Fibroblast of villous mesenchyme (primary cell): Measurements from ENCODE around the gene GZMA. TPM values are rescaled to one million over a fixed set of nuclear protein-coding genes. Genes with fewer than 3 reads are reported as not detected.

ENCODE experiments used
- DNase-seq: peaks from one replicate; pipeline ENCODE4 v3.0.0-alpha.2; 2010; ENCODE audit warnings: low read depth
- H3K4me3 ChIP-seq: 2 replicates; pipeline ENCODE4 v1.5.1; 2011; ENCODE audit warnings: low read depth, mild to moderate bottlenecking, low read length
- total RNA-seq: library from RNA; depleted of rRNA; stranded (reverse); fragments of >200 nt; gene quantifications from 2 replicates; pipeline ENCODE4 v1.2.3, GENCODE V29; 2012
- TF ChIP-seq, protein P1 (sequence below): IDR thresholded peaks from 2 replicates; pipeline ENCODE4 v1.5.1; 2012; ENCODE audit warnings: low read depth, mild to moderate bottlenecking, low read length; ENCODE audit not compliant: insufficient read depth

GZMA gene
- not detected in 2 replicates for total RNA-seq

DNA sequence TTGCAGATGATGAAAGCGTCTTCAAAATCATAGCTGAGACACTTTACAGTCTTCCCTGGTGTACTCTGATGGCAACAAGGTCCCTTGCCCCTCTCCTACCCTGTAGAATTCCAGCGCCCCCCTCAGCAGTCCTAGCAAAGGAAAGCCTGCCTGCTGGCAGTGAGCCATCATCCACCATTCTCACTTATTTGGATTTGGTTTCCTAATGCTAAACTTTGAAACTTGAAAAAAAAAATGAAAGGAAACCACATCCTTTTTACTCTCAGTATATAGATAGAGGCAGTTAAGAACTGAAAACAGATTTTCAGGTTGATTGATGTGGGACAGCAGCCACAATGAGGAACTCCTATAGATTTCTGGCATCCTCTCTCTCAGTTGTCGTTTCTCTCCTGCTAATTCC is at the start of gene GZMA:
Gene GZMA, plus strand, starts transcription at position 299 of the 400 bp plus-strand sequence. Its CDS starts 37 bp downstream, at position 336.
- DNase-seq, result no peak
- TF ChIP-seq, protein P1, sequence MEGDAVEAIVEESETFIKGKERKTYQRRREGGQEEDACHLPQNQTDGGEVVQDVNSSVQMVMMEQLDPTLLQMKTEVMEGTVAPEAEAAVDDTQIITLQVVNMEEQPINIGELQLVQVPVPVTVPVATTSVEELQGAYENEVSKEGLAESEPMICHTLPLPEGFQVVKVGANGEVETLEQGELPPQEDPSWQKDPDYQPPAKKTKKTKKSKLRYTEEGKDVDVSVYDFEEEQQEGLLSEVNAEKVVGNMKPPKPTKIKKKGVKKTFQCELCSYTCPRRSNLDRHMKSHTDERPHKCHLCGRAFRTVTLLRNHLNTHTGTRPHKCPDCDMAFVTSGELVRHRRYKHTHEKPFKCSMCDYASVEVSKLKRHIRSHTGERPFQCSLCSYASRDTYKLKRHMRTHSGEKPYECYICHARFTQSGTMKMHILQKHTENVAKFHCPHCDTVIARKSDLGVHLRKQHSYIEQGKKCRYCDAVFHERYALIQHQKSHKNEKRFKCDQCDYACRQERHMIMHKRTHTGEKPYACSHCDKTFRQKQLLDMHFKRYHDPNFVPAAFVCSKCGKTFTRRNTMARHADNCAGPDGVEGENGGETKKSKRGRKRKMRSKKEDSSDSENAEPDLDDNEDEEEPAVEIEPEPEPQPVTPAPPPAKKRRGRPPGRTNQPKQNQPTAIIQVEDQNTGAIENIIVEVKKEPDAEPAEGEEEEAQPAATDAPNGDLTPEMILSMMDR, result no peak
- no peak within 1 kb of the TSS for H3K4me3 ChIP-seq

DNA sequence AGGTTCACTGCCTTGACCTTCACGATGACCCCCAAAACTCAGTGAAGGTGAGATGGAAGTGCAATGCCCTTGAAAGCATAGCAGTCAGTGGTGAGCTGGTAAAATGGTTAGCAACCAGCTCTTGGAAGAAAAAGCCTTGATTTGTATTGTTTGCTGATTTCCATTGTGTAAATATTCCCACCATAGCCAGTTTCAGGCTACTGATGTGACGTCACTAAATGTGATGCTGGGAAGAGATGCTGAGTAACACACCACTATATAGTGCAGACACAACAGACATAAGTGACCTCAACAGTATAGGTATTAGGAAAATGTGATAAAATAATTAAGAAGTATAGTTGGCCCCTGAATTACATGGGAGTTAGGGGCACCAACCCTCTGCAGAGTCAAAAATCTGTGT is 47.3 kb upstream of the GZMA start:
- TF ChIP-seq, protein P1, result no peak
- no peak overlapping the region for H3K4me3 ChIP-seq
- no peak for DNase-seq

DNA sequence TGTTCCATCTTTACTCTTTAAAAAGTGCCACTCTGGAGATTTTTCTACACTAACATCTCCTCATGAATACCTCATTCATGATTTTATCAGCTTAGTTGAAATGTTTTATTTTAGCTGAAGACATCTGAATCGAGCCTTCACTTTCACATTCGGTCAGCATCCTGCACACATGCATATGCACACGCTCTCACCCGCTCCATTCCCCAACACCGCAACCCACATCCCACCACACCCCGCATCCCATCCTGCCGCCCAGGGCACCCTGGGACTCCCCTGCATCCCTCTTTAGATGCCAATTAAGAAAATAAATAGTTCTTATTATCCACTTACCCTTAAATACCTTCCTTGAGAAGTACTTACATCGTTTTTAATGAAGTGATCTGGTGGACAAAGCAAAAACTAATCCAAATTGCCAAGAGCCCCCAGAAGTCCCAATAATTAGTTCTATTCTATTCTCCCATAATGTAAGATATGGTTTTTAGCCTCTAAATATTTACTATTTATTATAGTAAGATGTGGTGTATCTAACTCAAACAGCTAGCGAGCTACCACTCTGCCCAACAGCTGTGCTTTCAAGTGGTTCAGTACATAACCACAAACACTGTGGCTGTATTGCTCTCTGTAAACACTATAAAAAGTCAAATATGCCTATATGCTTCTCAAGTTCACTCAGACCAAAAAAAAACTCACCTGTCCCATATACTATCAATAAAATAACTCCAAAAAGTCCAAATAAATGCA is 40.2 kb upstream of the GZMA start:
- TF ChIP-seq, protein P1, result no peak
- no peak for DNase-seq
- no peak overlapping the region for H3K4me3 ChIP-seq

DNA sequence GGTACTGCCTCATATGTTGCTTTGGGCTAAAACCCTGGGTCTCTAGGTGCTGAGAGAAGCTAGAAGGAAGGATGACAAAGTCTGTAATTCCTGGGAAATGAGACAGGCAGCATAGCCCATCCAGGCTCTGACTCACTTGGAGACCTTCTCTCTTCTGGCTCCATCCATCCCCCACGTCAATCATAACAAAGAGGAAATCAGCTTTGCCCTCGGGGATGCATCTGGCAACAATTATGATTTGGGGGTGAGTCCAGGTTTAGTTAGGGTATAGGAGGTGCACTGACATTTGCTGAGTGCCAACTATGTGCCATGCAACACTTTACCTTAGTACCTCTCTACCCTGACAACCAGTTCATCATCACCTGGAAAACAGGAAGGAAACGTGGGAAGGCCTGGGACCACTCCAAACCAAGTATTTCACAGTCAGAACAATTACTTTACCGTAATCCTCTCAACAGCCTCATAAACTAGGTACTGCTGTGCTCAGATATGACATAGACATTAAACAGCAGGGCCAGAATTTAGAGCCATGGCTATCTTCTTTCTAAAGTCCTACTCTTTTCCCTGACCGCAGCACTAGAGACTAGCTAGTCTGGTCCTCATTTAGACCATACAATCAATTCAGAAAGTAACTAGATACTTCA is 39.1 kb upstream of the GZMA start:
- no peak overlapping the region for H3K4me3 ChIP-seq
- TF ChIP-seq, protein P1, result no peak
- DNase-seq, result no peak

DNA sequence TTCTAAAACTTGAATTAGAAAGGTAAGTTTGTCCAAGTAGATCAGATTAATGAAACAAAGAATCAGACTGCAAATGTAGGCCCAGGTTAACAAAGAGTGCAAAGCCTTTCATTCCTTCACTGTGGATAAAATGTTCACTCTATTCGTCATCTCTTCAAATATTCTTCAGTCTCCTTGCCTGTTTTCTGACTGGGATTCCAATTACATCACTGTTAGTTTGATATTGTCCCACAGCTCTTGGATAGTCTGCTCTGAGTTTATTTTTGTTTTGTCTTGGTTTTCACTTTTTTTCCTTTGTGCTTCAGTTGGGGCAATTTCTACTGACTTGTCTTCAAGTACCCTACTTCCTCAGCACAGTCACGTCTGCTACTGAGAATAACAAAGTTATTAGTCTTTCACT is 38.5 kb upstream of the GZMA start:
- H3K4me3 ChIP-seq, result no peak overlapping the region
- DNase-seq, result no peak
- TF ChIP-seq, protein P1, result no peak

DNA sequence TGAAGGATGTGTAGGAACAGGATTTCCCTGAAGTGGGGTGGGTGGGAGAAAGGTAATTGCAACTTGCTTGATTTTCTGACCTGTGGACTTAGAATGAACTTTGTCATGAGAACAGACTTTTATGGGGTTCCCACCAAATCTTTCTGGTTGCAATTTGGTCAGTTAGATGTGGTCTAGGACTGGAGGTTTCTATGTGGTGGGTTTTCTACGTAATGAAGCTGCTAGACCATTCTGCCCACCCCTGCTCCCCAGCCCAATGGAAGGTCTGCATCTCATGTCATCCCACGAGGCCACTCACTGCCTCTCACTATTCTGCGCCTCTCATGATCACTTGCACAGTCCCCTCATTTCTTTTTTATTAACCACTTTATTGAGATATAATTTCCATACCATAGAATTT is 37.9 kb upstream of the GZMA start:
- no peak for DNase-seq
- TF ChIP-seq, protein P1, result no peak

More for the DNA sequence above, 37.9 kb upstream of the GZMA start:
- no peak overlapping the region for H3K4me3 ChIP-seq
